ENCODE data around the gene CTRL.

- TF ChIP-seq CTCF (IDR thresholded peaks at IDR 0.05) (no peak), POLR2A (IDR thresholded peaks at IDR 0.05) (peak in 1 of 2 donors; percentile 38)
Measured at GRCh38 chr16:67893743-67894399, 37.8 kb downstream of the CTRL start.
